ENCODE results near the gene SNAI1.

The SNAI1 gene

GRCh38 chr20:49981218-49982071 lies 1.3 kb upstream of the SNAI1 start:
- Histone ChIP-seq H3K4me3 (ENCODE audit: low read length) (no peak overlapping the region; the same call in 1 of the 2 replicates), H3K4me1 (ENCODE audit: insufficient read depth, low read length) (peaks cover 50% of the 10 kb centered on the region), H3K27ac (ENCODE audit: low read depth, low read length) (no peak overlapping the region), H3K27me3 (ENCODE audit: insufficient read depth, low read length) (peaks cover 23% of the 10 kb centered on the region), H3K9ac (ENCODE audit: low read depth, low read length) (no peak overlapping the region), H3K36me3 (ENCODE audit: insufficient read depth, low read length) (peaks cover 2% of the 10 kb centered on the region; the same call in 1 of the 2 replicates), H3K9me3 (ENCODE audit: insufficient read depth, low read depth, low read length) (no peaks in the 10 kb centered on the region)
- WGBS: 55% methylated on average over 23 of the region's 23 CpGs

- 9% methylated on average over 12 of the region's 12 CpGs for WGBS
Measured at GRCh38 chr20:49982072-49982345, 771 bp upstream of the SNAI1 start.

GRCh38 chr20:49983123-49983847 lies 505 bp downstream of the SNAI1 start:
- peaks cover 23% of the 10 kb centered on the region for H3K27me3 ChIP-seq (ENCODE audit: insufficient read depth, low read length)
- H3K36me3 ChIP-seq (ENCODE audit: insufficient read depth, low read length): peaks cover 12% of the 10 kb centered on the region
- no peak overlapping the region for H3K27ac ChIP-seq (ENCODE audit: low read depth, low read length)
- peak overlapping the region; percentile 85 for H3K9ac ChIP-seq (ENCODE audit: low read depth, low read length)
- H3K9me3 ChIP-seq (ENCODE audit: insufficient read depth, low read depth, low read length): no peaks in the 10 kb centered on the region
- peaks cover 60% of the 10 kb centered on the region for H3K4me1 ChIP-seq (ENCODE audit: insufficient read depth, low read length)
- 21% methylated on average over 24 of the region's 24 CpGs for WGBS
- H3K4me3 ChIP-seq (ENCODE audit: low read length): peak overlapping the region; percentile 88

More at GRCh38 chr20:49982072-49982345, 771 bp upstream of the SNAI1 start:
- peak overlapping the region; percentile 56; the same call in 1 of the 2 replicates for H3K9ac ChIP-seq (ENCODE audit: low read depth, low read length)
- H3K27ac ChIP-seq (ENCODE audit: low read depth, low read length): no peak overlapping the region
- peaks cover 2% of the 10 kb centered on the region; the same call in 1 of the 2 replicates for H3K36me3 ChIP-seq (ENCODE audit: insufficient read depth, low read length)
- peaks cover 55% of the 10 kb centered on the region for H3K4me1 ChIP-seq (ENCODE audit: insufficient read depth, low read length)
- no peaks in the 10 kb centered on the region for H3K9me3 ChIP-seq (ENCODE audit: insufficient read depth, low read depth, low read length)
- peak overlapping the region; percentile 51 for H3K4me3 ChIP-seq (ENCODE audit: low read length)
- peaks cover 23% of the 10 kb centered on the region for H3K27me3 ChIP-seq (ENCODE audit: insufficient read depth, low read length)

- Histone ChIP-seq H3K36me3 (ENCODE audit: insufficient read depth, low read length) (peaks cover 15% of the 10 kb centered on the region), H3K9me3 (ENCODE audit: insufficient read depth, low read depth, low read length) (no peaks in the 10 kb centered on the region), H3K4me3 (ENCODE audit: low read length) (peak overlapping the region; percentile 88), H3K4me1 (ENCODE audit: insufficient read depth, low read length) (peaks cover 63% of the 10 kb centered on the region), H3K9ac (ENCODE audit: low read depth, low read length) (no peak overlapping the region), H3K27me3 (ENCODE audit: insufficient read depth, low read length) (peaks cover 23% of the 10 kb centered on the region), H3K27ac (ENCODE audit: low read depth, low read length) (no peak overlapping the region)
- WGBS: 81% methylated on average over 18 of the region's 18 CpGs
Measured at GRCh38 chr20:49983848-49984408, 1.1 kb downstream of the SNAI1 start.

- H3K4me3 ChIP-seq (ENCODE audit: low read length): peak overlapping the region; percentile 88
- WGBS: 76% methylated on average over 10 of the region's 13 CpGs
- no peak overlapping the region for H3K27ac ChIP-seq (ENCODE audit: low read depth, low read length)
- H3K9ac ChIP-seq (ENCODE audit: low read depth, low read length): no peak overlapping the region
- peaks cover 15% of the 10 kb centered on the region for H3K36me3 ChIP-seq (ENCODE audit: insufficient read depth, low read length)
- peaks cover 69% of the 10 kb centered on the region for H3K4me1 ChIP-seq (ENCODE audit: insufficient read depth, low read length)
- peaks cover 21% of the 10 kb centered on the region for H3K27me3 ChIP-seq (ENCODE audit: insufficient read depth, low read length)
- no peaks in the 10 kb centered on the region for H3K9me3 ChIP-seq (ENCODE audit: insufficient read depth, low read depth, low read length)
Measured at GRCh38 chr20:49984426-49985153, 1.8 kb downstream of the SNAI1 start.

- Histone ChIP-seq H3K4me3 (ENCODE audit: low read length) (peak overlapping the region; percentile 22; the same call in 1 of the 2 replicates), H3K9ac (ENCODE audit: low read depth, low read length) (no peak overlapping the region), H3K27me3 (ENCODE audit: insufficient read depth, low read length) (peaks cover 17% of the 10 kb centered on the region), H3K4me1 (ENCODE audit: insufficient read depth, low read length) (peaks cover 74% of the 10 kb centered on the region), H3K27ac (ENCODE audit: low read depth, low read length) (no peak overlapping the region), H3K36me3 (ENCODE audit: insufficient read depth, low read length) (peaks cover 15% of the 10 kb centered on the region), H3K9me3 (ENCODE audit: insufficient read depth, low read depth, low read length) (no peaks in the 10 kb centered on the region)
- WGBS: 75% methylated on average over 6 of the region's 6 CpGs
Measured at GRCh38 chr20:49985157-49985556, 2.4 kb downstream of the SNAI1 start.

GRCh38 chr20:49985617-49986016 lies 2.8 kb downstream of the SNAI1 start:
- peaks cover 17% of the 10 kb centered on the region for H3K27me3 ChIP-seq (ENCODE audit: insufficient read depth, low read length)
- WGBS: 77% methylated on average over 13 of the region's 13 CpGs
- H3K27ac ChIP-seq (ENCODE audit: low read depth, low read length): no peak overlapping the region
- no peaks in the 10 kb centered on the region for H3K9me3 ChIP-seq (ENCODE audit: insufficient read depth, low read depth, low read length)
- H3K4me1 ChIP-seq (ENCODE audit: insufficient read depth, low read length): peaks cover 75% of the 10 kb centered on the region
- no peak overlapping the region for H3K4me3 ChIP-seq (ENCODE audit: low read length)
- H3K36me3 ChIP-seq (ENCODE audit: insufficient read depth, low read length): peaks cover 15% of the 10 kb centered on the region
- no peak overlapping the region for H3K9ac ChIP-seq (ENCODE audit: low read depth, low read length)

GRCh38 chr20:49986049-49986448 lies 3.3 kb downstream of the SNAI1 start:
- Histone ChIP-seq H3K4me3 (ENCODE audit: low read length) (no peak overlapping the region), H3K9ac (ENCODE audit: low read depth, low read length) (no peak overlapping the region), H3K36me3 (ENCODE audit: insufficient read depth, low read length) (peaks cover 15% of the 10 kb centered on the region), H3K4me1 (ENCODE audit: insufficient read depth, low read length) (peaks cover 71% of the 10 kb centered on the region), H3K27ac (ENCODE audit: low read depth, low read length) (no peak overlapping the region), H3K9me3 (ENCODE audit: insufficient read depth, low read depth, low read length) (no peaks in the 10 kb centered on the region), H3K27me3 (ENCODE audit: insufficient read depth, low read length) (peaks cover 13% of the 10 kb centered on the region)
- 82% methylated on average over 3 of the region's 4 CpGs for WGBS

- Histone ChIP-seq H3K9ac (ENCODE audit: low read depth, low read length) (no peak overlapping the region), H3K9me3 (ENCODE audit: insufficient read depth, low read depth, low read length) (no peaks in the 10 kb centered on the region), H3K27ac (ENCODE audit: low read depth, low read length) (peak overlapping the region; percentile 3; the same call in 1 of the 2 replicates), H3K36me3 (ENCODE audit: insufficient read depth, low read length) (peaks cover 15% of the 10 kb centered on the region), H3K4me1 (ENCODE audit: insufficient read depth, low read length) (peaks cover 65% of the 10 kb centered on the region), H3K4me3 (ENCODE audit: low read length) (no peak overlapping the region), H3K27me3 (ENCODE audit: insufficient read depth, low read length) (peaks cover 2% of the 10 kb centered on the region)
- 84% methylated on average over 14 of the region's 15 CpGs for WGBS
Measured at GRCh38 chr20:49987015-49987867, 4.5 kb downstream of the SNAI1 start.

All from HUES64 (cell line).